Karpas-422 (cell line): ENCODE results near the gene DHH. TPM values are rescaled to one million over a fixed set of nuclear protein-coding genes. Genes with fewer than 3 reads are reported as not detected.

ENCODE experiments used
- DNase-seq: peaks from one replicate; pipeline ENCODE4 v3.0.0-alpha.2; 2015
- H2AFZ ChIP-seq: fragments of 200-600 bp; sonication (generic); 2 replicates; pipeline ENCODE4 v1.6.1; 2014; ENCODE audit warnings: antibody characterized with exemption, low read length, mixed read lengths
- H3K27ac ChIP-seq: fragments of 200-600 bp; sonication (generic); 2 replicates; pipeline ENCODE4 v1.5.1; 2014; ENCODE audit warnings: mild to moderate bottlenecking, low read length, moderate library complexity
- H3K27me3 ChIP-seq: fragments of 200-600 bp; sonication (generic); 2 replicates; pipeline ENCODE4 v1.6.1; 2014; ENCODE audit warnings: low read length, mixed read lengths
- H3K36me3 ChIP-seq: fragments of 200-600 bp; sonication (generic); 2 replicates; pipeline ENCODE4 v1.6.1; 2014; ENCODE audit warnings: low read length, mixed read lengths; ENCODE audit not compliant: insufficient read depth
- H3K4me1 ChIP-seq: fragments of 200-600 bp; sonication (generic); 2 replicates; pipeline ENCODE4 v1.6.1; 2014; ENCODE audit warnings: mild to moderate bottlenecking, low read length, mixed read lengths
- H3K4me2 ChIP-seq: fragments of 200-600 bp; sonication (generic); 2 replicates; pipeline ENCODE4 v1.6.1; 2014; ENCODE audit warnings: low read length, low read depth, mild to moderate bottlenecking; ENCODE audit not compliant: poor library complexity, severe bottlenecking
- H3K4me3 ChIP-seq: fragments of 200-600 bp; sonication (generic); 2 replicates; pipeline ENCODE4 v1.5.1; 2014; ENCODE audit warnings: mild to moderate bottlenecking, antibody characterized with exemption, low read length, mixed read lengths
- H3K79me2 ChIP-seq: fragments of 200-600 bp; sonication (generic); 2 replicates; pipeline ENCODE4 v1.6.1; 2014; ENCODE audit warnings: mild to moderate bottlenecking, low read length, mixed read lengths
- H3K9ac ChIP-seq: fragments of 200-600 bp; sonication (generic); 2 replicates; pipeline ENCODE4 v1.6.0; 2014; ENCODE audit warnings: low read length
- H3K9me2 ChIP-seq: fragments of 200-600 bp; sonication (generic), shearing (Covaris generic); replicated peaks from 2 replicates; pipeline ENCODE4 v1.6.0; 2014; ENCODE audit warnings: mild to moderate bottlenecking, low read length, moderate library complexity; ENCODE audit not compliant: insufficient read depth
- H3K9me3 ChIP-seq: fragments of 300-700, 200-600 bp; sonication (generic); 2 replicates; pipeline ENCODE4 v1.6.1; 2014; ENCODE audit warnings: low read length, mixed read lengths
- H4K20me1 ChIP-seq: fragments of 200-600 bp; sonication (generic); 2 replicates; pipeline ENCODE4 v1.6.1; 2014; ENCODE audit warnings: mild to moderate bottlenecking, antibody characterized with exemption, low read length, low read depth; ENCODE audit not compliant: insufficient read depth
- total RNA-seq: library from RNA; depleted of rRNA; stranded (reverse); fragments of >200 nt; shearing (Covaris generic); gene quantifications from 2 replicates; pipeline ENCODE4 v1.2.3, GENCODE V29; 2014; ENCODE audit warnings: low replicate concordance

Gene DHH
- total RNA-seq, 1 experiment from 2014 or later: 0.26 TPM

GRCh38 chr12:49054524-49054923, 40.1 kb downstream of the DHH start:
- H2AFZ ChIP-seq: no peak overlapping the region
- H3K36me3 ChIP-seq: peaks cover 24% of the 10 kb centered on the region
- no peaks in the 10 kb centered on the region for H3K27me3 ChIP-seq
- peaks cover 61% of the 10 kb centered on the region for H4K20me1 ChIP-seq
- no peaks in the 10 kb centered on the region for H3K9me3 ChIP-seq
- no peak overlapping the region for H3K9ac ChIP-seq
- H3K27ac ChIP-seq: no peak overlapping the region
- no peak for DNase-seq
- peaks cover 68% of the 10 kb centered on the region for H3K79me2 ChIP-seq
- no peaks in the 10 kb centered on the region for H3K9me2 ChIP-seq
- H3K4me1 ChIP-seq: peaks cover 33% of the 10 kb centered on the region
- no peak overlapping the region for H3K4me2 ChIP-seq
- H3K4me3 ChIP-seq: no peak overlapping the region

GRCh38 chr12:49054096-49054495, 40.5 kb downstream of the DHH start:
- Histone ChIP-seq H3K27me3 (no peaks in the 10 kb centered on the region), H3K4me2 (no peak overlapping the region), H4K20me1 (peaks cover 57% of the 10 kb centered on the region), H3K9me2 (no peaks in the 10 kb centered on the region), H3K4me1 (peaks cover 33% of the 10 kb centered on the region), H2AFZ (no peak overlapping the region), H3K79me2 (peaks cover 64% of the 10 kb centered on the region), H3K9ac (no peak overlapping the region), H3K27ac (no peak overlapping the region), H3K9me3 (no peaks in the 10 kb centered on the region), H3K36me3 (peaks cover 27% of the 10 kb centered on the region), H3K4me3 (no peak overlapping the region)
- DNase-seq: no peak

DNA sequence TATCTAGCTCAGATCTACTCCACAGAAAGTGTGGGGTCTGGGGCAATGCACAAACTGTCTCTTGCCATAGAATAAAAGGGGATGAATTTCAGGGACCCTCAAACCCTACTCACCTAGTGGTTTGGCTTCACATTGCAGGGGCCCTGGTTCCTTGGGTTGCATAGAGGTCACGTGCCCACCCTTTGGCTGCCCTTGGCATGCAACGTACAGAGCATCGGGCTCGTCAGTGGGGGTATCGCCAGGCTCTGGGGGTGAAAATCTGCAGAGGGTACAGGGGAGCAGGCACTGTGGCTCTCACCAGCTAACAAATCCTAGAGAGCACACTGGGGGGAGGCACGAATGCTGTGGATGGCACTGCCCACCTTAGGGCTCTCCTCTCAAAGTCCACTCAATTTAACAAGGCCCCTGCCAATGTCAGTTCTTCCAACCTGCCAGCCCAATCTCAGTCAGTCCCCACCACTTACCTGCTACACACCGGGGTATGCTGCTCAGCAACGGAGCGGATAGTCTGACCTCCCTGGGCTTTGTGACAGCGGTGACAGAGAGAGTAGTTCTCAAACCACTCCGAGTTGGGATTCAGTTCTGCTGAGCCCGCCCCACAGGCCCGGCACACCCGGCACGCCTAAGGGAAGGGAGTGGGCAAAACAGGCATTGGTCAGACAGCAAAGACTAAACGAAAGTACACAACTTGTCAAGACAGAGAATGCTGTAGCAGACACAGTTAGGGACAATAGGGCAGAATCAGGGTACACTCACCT, 42.0 kb downstream of the DHH start:
- Histone ChIP-seq H3K27me3 (no peaks in the 10 kb centered on the region), H3K79me2 (peaks cover 49% of the 10 kb centered on the region), H3K4me3 (no peak overlapping the region), H3K36me3 (peaks cover 39% of the 10 kb centered on the region), H4K20me1 (peaks cover 42% of the 10 kb centered on the region), H2AFZ (no peak overlapping the region), H3K27ac (no peak overlapping the region), H3K9me3 (no peaks in the 10 kb centered on the region), H3K9ac (no peak overlapping the region), H3K4me1 (peaks cover 22% of the 10 kb centered on the region), H3K9me2 (no peaks in the 10 kb centered on the region), H3K4me2 (no peak overlapping the region)
- no peak for DNase-seq

DNA sequence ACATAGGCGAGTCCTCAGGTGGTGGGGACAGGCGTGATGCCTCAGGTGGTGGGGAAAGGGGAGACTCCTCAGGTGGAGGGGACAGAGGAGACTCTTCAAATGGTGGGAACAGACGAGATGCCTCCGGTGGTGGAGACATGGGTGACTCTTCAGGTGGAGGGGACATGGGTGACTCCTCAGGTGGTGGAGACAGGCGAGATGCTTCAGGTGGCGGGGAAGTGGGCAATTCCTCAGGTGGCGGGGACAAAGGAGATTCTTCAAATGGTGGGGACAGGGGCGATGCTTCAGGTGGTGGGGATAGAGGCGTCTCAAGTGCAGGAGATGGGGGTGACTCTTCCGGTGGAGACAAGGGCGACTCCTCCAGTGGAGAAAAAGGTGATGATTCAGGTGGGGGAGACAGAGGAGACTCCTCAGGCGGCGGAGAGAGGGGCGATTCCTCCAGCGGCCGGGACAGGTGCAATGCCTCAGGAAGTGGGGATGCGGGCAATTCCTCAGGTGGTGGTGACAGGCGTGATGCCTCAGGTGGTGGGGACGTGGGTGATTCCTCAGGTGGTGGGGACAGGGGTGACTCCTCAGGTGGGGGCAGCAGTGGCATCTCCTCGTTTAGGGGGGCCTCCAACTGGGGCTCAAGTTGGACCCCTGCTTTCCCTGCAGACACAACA, 42.7 kb downstream of the DHH start:
- H3K27ac ChIP-seq: no peak overlapping the region
- H3K4me2 ChIP-seq: no peak overlapping the region
- H4K20me1 ChIP-seq: peaks cover 35% of the 10 kb centered on the region
- H3K36me3 ChIP-seq: peaks cover 39% of the 10 kb centered on the region
- H3K27me3 ChIP-seq: no peaks in the 10 kb centered on the region
- no peak overlapping the region for H3K9ac ChIP-seq
- peaks cover 42% of the 10 kb centered on the region for H3K79me2 ChIP-seq
- no peak for DNase-seq
- H2AFZ ChIP-seq: no peak overlapping the region
- no peaks in the 10 kb centered on the region for H3K9me3 ChIP-seq
- H3K4me1 ChIP-seq: peaks cover 14% of the 10 kb centered on the region
- H3K9me2 ChIP-seq: no peaks in the 10 kb centered on the region
- H3K4me3 ChIP-seq: no peak overlapping the region

DNA sequence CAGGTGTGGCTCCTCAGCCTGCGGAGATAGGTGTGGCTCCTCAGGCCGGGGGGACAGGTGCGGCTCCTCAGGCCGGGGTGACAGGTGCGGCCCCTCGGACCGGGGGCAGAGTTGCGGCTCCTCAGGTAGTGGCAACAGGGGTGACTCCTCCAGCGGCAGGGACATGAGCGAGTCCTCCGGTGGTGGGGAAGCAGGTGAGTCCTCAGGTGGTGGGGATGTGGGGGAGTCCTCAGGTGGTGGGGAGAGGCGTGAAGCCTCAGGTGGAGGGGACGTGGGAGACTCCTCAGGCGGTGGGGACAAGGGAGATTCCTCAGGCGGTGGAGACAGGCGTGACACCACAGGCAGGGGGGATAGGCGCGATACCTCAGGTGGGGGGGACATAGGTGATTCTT, 43.2 kb downstream of the DHH start:
- H3K9me3 ChIP-seq: no peaks in the 10 kb centered on the region
- H3K4me3 ChIP-seq: no peak overlapping the region
- no peak overlapping the region for H3K9ac ChIP-seq
- H3K4me1 ChIP-seq: peaks cover 9% of the 10 kb centered on the region
- H2AFZ ChIP-seq: no peak overlapping the region
- no peak overlapping the region for H3K27ac ChIP-seq
- H3K4me2 ChIP-seq: no peak overlapping the region
- H4K20me1 ChIP-seq: peaks cover 30% of the 10 kb centered on the region
- H3K36me3 ChIP-seq: peaks cover 39% of the 10 kb centered on the region
- no peak for DNase-seq
- H3K27me3 ChIP-seq: no peaks in the 10 kb centered on the region
- no peaks in the 10 kb centered on the region for H3K9me2 ChIP-seq
- H3K79me2 ChIP-seq: peaks cover 37% of the 10 kb centered on the region

GRCh38 chr12:49050507-49051372, 43.9 kb downstream of the DHH start:
- Histone ChIP-seq H3K36me3 (peaks cover 45% of the 10 kb centered on the region), H4K20me1 (peaks cover 25% of the 10 kb centered on the region), H3K4me3 (no peak overlapping the region)

DNA sequence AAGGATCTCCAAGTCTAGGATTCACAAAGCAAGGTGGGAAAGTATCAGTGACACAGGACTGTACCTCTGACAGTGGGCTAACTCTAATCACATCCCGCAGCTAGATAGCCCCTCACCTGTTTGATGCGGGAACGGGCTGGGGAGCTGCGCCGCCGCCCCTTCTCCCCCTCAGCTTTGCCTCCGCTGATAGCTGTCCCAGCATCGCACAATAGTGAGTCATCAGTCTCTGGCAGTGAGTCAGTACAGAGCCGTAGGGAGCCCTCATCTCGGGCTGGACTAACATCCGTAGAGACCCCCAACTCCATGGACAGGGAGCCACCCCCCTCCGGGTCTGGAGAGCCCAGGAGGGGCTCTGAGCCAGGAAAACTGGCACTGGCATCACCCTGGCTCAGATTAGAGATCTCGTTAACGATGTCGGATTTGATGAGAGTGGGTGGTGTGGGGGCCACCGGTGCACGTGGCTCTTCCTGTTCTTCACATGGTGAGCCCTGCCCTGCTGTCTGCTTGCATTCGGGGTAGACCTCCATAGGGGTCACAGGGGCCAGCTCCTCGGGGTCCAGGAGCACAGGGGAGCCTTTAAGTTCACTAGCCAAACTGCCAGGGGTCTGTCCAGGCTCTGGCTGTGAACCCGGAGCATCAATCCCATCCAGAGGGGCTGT, 44.9 kb downstream of the DHH start:
- no peak overlapping the region for H3K4me2 ChIP-seq
- H3K79me2 ChIP-seq: peaks cover 20% of the 10 kb centered on the region
- H3K9me2 ChIP-seq: no peaks in the 10 kb centered on the region
- no peak overlapping the region for H3K9ac ChIP-seq
- H3K27me3 ChIP-seq: no peaks in the 10 kb centered on the region
- no peak overlapping the region for H2AFZ ChIP-seq
- no peak overlapping the region for H3K27ac ChIP-seq
- no peaks in the 10 kb centered on the region for H3K9me3 ChIP-seq
- H3K4me3 ChIP-seq: no peak overlapping the region
- no peaks in the 10 kb centered on the region for H3K4me1 ChIP-seq
- DNase-seq: no peak
- peaks cover 15% of the 10 kb centered on the region for H4K20me1 ChIP-seq
- peaks cover 39% of the 10 kb centered on the region; the same call in 1 of the 2 replicates for H3K36me3 ChIP-seq

More at GRCh38 chr12:49050507-49051372, 43.9 kb downstream of the DHH start:
- H2AFZ ChIP-seq: no peak overlapping the region
- no peak overlapping the region for H3K4me2 ChIP-seq
- H3K9me3 ChIP-seq: no peaks in the 10 kb centered on the region
- H3K79me2 ChIP-seq: peaks cover 30% of the 10 kb centered on the region
- no peak for DNase-seq
- no peaks in the 10 kb centered on the region for H3K27me3 ChIP-seq
- no peak overlapping the region for H3K27ac ChIP-seq
- no peaks in the 10 kb centered on the region for H3K9me2 ChIP-seq
- H3K9ac ChIP-seq: no peak overlapping the region
- peaks cover 3% of the 10 kb centered on the region for H3K4me1 ChIP-seq
